IPS DF 19.7 (cell line): ENCODE data around the gene PXMP4.

ENCODE experiments used
- DNase-seq: peaks from one replicate; pipeline ENCODE4 v3.0.0-alpha.2; 2013; ENCODE audit warnings: low read depth, low spot score

The PXMP4 gene

DNA sequence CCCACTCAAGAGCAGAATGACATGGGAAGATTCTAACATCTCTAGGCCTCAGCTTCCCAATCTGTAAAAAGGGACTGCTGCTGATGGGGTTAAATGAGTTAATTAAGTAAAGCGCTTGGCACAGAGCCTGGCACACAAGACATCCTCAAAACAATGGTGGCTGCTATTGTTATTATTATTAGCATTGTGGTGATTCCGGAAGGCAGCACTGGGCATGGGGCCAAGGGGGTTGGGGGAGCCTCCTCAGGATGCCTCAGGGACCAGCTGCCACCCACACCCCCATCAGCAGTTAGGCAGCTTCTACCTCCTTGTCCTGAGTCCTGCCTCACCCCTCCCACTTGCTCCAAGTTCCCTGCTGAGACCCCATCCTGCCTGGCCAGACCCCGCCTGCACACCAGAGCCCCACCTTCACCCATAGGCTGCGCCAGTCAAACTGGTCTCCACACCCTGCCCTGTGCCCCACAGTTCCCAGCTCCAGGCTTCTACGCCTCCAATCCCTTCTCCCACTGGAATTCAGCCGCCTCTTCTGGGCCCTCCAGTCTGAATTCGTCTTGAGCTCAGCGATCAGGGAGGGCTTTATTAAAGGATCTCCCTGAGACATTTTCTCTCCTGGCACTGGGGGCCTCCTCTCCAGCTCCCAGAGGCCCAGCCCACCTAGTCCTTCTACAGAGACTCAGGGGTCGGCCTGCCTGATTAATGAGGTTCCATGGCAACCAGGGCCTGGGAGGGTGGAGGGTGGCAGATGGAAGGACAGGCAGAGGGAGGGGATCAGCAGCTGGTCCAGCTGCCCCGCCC is 35.4 kb downstream of the PXMP4 start:
- DNase-seq = no peak

DNA sequence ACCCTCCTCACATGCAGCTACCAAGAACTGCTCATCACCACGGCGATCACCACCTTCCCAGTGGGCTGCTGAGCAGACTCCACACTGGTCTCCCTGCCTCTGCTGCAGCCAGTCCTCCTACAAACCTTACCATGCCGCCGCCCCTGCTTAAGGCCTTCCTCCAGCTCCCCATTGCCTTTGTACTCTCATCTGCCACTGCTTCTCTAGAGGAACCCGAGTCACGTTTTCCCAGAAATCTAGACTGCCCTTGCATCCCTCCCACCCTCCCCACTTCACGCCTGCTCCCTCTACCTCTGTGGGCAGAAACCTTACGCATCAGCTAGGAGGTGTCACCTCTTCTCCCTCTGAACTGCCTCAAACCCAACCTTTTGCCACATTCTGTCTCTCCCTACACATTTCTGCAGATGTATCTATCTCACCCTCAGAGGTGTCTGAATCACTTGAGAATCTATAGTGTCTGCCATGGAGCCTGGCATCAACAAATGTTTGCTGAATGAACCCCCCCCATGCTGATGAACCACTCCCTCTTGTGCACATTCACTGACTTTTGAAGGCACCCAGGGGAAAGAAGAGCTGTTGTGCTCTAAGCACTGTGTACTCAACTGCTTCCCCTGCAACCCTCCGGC is 38.3 kb downstream of the PXMP4 start:
- DNase-seq = no peak

DNA sequence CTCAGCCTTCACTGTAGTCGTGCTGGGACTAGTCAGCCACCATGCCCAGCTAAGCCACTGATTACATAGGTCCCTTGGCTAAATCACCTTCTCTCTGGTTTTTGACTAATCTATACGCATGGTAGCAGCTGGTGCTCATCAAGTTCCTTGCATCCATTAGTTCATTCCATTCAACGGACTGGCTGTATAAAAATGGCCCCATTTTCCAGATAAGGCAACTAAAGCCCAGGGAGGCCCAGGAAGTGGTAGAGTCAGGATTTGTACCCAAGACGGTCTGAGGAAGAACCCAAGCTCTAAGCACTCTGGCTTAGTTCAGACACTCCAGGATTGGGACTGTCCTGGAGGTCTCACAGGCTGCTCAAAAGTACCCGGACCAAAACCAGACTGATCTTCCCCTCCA is 38.8 kb downstream of the PXMP4 start:
- DNase-seq = no peak

DNA sequence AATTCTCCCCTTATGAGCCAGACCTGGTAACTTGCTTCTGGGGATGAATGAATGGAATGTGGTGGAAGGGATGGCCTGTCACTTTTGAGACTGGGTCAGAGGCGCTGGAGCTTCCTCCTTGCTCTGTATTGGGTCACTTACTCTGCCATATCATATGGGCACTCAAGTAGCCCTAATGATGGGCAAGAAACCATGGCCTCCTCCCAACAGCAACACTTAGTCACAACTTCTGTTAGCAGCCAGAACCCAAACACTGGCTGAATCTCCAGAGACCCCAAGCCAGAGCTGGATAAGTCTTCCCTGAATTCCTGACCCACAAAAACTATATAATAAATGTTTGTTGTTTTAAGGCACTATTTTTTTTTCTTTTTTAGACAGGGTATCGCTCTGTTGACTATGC is 39.4 kb downstream of the PXMP4 start:
- DNase-seq = no peak

DNA sequence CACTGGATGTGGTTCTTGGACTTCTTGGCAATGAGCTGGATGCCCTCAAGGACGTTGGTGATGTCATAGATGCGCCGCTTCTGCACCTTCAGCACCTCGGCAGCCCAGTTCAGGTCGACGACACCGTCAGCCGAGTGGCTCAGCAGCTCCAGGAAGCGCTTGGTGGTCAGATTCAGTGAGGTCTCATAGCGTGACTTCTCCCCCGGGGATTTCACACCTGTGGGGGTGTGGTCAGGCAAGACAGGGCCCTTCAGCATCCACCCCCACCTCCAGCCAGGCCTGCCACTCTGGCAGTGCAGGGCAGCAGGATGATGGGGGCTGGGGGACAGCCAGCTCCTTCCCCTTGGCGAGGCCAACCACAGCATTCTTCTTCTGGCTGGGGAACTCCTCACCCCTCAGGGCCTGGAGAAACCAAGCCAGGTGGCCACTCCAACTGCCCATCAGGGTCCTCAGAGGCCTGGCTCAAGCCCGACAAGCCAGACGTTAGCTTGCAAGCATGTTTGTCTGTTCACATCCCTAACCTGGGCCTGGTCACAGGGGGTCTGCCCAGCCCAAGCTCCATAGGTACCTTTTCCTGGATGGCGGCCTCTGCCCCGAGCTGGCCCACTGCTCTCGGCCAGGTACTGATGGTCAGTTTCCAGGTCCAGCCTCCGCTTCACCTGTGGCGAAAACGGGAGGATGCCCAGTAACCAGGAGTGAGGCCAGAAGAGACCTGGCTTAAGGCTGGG is 40.2 kb downstream of the PXMP4 start:
- DNase-seq = no peak

DNA sequence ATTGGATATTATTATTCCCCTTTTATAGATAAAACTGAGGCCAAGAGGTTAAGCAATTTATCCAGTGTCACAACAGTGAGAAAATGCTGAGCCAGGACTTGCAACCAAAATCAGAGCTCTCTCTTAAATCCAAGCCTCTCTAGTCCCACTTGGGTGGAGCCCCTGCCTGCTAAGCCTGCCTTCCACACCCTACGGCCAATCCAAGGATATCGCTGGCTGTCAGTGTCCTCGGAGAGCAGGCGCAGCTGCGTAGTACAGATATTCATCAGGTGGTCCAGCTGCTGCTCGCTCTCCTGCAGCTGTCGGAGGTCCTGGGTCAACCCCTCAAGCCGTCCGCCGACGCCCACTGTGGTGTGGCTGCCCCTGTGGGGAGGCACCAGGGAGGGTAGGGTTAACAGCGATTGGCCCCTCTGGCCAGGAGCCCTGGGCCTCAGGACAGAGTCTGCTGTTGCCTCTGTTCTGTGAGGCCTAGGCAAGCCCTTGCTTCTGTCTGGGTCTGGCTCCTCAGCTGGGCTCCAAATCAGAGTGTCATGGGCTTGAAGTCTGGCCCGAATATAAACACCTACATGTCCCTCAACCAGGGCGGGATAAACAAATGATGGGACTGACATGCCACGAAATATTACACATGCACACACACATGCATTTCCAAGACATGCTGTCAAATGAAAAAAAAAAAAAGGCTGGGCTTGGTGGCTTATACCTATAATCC is 42.0 kb downstream of the PXMP4 start:
- no peak for DNase-seq

DNA sequence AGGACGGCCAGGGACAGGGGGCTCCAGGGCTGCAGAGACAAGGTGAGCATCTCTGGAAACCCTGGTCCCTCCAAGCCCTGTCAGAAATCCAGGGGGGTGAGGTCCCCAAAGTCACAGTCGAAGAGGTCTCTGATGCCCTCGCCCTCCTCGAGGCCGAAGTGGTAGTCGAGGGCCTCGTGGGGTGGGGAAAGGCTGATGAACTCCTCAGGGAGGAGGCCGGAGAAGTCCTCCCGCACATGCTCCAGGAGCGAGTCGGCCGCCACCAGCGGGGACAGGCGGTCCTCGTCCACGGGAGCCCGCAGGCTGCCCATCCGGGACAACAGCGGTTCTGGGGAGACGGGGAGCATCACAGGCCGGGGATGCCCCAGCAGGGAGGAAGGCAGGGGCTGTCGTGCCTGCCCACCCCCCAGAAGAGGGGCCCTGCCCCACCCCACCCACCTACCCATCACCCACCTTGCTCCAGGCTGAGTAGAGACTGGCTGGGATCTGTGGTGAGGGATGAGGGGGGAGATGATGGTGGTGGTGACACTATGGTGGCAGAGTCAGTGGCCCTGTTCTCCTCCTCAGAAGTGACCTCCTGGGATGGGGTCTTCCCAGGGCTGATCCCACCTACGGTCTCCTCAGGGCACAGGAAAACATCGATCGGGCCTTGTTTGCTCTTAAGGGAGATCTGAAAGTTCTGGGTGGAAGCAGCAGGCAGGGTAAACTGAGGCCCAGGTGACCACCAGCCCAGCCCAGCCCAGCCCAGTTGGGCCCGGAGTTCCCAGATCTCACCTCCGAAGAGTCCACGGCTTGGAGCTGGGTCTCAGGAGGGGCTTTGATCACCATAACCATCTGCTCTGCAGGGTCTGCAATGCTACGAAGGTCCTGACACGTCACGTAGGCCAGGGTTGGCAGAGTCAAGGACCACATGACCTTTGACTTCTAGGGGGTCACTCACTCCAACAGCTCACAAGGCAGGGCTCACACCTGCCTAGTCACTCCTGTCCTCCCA is 43.2 kb downstream of the PXMP4 start:
- no peak for DNase-seq

DNA sequence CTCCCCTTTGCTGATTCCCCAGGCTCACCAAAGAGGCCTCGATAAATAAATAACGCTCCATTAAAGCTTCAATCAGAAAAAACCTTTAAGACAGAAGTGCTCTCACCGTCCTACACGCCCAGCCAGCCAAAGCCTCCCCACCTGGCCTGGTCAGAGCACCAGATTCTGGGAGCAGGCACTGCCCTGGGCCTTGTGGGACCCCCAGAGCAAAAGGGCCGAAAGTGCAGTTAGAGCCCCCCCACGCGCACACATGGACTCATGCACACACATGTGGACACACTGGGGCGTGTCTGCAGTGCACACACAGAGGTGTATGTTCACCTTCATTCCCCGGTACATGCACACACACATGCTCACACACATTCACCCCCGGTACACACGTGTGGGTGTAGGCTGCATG is 44.0 kb downstream of the PXMP4 start:
- no peak for DNase-seq

DNA sequence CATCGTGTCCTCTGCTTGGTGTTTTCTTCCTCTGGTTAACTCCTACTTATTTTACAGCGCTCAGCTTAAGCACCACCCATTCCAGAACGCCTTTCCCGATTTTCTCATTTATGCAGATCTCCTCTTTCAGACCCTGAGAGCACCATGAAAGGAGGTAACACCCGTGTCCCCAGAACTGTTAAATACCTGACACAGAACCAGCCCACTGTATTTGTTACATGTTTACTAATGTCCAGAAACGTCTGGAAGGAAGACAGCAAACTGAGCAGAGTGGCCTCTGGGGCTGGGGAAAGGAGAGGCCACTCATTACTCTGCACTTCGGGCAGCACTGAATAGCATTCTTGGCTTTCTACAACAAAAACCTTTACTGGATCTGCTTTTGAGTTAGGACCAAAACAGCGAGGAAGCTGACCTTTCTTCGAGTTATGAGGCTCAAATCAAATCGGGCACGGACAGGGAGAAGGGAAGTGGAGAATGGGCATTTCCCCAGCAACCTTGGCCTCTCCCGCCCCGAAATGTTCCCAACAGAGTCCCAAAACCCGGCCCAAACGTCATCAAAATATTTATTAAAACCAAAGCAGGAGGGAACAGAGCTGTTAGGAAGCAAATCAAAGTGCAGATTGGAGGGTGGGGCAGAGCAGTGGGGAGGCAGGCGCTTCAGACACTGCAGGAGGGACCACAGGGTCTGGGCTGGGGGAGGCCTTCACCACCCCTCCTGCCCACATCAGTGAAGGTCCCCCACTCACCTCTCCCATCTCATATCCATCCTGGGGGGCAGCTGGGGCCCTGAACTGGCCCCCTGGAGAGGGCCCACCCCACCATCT is 44.8 kb downstream of the PXMP4 start:
- DNase-seq = no peak

DNA sequence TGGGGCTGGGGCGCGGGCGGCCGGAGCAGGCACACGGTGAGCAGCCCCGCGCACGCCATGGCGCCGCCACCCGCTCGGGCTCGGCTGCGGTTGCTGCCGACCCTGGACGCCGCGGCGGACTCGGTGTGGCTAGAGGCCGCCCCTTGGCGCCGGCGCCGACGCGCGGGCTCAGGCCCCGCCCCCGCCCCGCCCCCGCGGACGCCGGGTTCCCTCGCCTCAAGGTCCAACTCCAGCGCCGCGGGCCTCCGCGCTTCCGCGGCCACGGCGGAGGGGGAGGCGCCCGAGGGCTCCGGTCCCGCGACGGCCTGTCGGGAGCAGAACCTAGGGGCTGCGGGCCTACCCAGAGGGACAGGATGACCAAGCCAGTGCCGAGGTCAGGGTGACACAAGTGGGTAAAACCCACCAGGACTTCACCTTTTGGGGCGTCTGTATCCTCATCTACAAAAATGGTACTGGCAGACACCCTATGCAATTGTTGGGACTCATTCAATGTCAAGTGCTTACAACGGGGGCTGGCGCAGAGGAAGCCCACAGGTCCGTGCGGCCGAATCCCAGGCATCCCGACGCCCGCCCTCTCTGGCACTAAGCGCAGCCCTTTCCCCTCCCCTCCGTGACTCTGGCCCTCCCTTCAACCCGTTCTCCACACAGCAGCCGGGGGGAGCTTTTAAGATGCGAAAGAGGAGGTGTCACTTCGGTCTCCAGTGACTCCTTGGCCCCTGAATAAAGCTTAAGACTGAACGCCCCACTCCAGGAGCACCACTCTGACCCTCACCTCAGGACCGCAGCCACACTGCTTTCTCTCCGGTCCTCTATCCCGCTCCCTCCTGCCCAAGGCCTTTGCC is 45.6 kb downstream of the PXMP4 start, which contains the start of gene NECAB3:
TSS of gene NECAB3 (minus strand) at position 135 of the 842 bp plus-strand sequence. CDS start at position 59, 76 bp downstream.
- no peak for DNase-seq

DNA sequence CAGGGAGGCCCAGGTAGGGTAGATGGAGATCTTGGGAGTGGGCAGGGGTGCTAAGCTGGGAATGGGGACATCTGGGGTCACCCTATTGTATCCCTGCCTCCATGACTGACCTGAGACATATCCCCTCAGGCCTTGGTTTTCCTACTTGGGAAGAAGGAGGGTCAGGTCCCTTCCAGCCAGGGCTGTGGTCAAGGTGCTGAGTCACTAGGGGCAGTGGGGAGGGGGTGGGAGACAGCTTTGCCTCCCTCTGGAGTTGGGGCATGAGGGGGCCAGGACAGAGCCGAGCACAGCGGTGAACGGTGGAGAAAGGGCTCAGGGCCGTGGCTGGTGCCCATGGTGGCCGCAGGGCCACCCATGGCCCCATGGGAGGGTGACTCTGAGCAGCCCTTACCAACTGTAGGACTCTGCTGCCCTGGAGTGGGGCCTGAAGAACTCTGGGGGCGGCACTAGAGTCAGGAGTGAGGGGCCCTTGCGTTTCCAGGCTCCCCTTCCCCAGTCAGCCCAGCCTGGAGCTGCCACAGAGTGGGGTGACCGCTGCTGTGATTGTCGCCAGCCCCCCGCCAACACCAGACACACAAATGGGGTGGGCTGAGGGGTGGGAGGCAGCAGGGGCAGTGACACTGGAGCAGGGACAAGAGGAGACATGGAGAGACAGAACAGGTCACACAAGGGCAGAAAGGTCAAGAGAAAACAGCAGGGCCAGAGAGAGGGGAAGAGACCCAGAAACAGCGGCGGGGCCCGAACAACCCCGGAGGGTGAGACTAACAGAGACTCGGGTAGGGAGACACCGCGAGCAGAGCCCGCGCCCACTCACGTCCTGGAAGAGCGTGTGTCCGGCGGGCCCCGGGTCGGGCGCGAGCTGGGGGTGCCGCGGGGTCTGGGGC is 46.5 kb downstream of the PXMP4 start:
- DNase-seq = no peak

DNA sequence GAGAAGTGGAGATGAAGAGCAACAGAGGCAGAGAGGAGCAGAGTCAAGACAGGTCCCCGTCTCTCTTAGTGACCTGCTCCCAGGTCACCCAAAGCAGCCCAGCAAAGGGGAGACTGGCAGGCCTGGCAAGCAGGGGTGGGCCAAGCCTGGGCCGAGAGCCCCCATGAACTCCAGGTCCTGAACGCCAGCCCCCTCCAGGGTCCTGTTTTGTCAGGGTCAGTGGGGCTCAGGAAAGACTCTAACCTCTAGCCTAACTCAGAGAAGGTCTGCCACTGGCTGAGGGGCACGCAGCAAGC is 47.0 kb downstream of the PXMP4 start:
- DNase-seq = no peak

DNA sequence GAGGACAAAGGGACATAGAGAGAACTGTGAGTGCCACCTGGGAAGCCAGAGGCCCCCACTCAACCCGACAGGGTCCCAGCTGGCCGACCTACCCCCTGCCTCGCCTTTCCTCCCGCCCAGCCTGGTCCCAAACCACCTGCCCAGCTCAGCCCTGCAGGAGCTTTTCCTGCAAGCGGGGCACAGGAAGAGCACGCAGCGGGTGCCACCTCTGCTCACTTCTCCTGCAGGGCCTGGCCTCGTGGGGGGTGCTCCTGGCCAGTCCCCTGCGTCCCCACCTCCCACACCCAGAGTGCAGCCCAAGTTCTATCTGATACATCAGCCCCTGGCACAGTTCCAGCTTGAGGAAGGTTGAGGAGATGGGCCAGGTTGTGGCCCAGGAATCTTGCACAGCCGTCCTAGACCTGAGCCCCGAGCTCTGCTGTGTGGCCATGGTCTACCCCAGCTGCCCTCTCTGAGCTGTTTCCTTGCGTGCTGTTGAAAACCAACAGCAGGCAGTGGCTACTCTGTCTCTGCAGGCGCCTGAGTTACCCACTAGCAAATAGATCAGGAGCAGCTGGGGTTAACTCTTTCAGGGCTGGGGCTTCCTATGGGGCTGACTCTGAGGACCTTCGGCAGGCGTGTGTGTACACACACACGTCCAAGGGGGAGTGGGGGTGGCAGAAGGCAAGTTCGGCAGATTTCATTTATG is 47.5 kb downstream of the PXMP4 start:
- no peak for DNase-seq

DNA sequence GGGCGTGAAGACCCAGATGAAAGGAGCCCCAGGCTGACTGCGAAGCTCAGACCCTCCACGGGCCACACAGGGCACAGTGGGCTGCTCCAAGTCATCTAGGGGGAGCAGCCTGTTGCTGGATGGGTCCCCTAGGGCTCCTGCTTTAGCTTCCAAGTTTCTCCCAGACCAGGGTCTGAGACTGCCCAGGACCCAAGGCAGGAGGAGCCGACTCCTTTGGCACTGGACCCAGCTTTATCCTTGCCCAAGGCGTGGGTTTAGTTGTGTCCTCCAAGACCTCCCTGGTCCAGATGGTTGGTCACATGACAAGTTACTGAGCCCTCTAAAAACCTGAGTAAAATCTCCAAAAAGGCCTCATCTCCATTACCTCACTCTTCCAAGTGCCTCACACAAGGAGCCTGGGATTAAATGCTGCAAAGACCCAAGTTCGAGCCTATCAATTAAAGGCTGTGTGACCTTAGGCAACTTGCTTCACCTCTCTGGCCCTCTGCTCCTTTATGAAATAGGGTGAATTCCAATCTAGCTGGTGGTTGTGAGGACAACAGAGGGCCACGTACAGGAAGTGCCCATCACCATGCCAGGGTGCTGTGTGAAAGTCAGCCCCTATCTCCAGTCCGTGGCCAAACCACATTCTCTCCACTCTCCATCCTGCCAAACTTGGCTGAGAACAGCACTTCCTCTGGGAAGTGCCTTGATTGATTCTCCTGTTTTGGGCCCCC is 48.4 kb downstream of the PXMP4 start:
- no peak for DNase-seq

DNA sequence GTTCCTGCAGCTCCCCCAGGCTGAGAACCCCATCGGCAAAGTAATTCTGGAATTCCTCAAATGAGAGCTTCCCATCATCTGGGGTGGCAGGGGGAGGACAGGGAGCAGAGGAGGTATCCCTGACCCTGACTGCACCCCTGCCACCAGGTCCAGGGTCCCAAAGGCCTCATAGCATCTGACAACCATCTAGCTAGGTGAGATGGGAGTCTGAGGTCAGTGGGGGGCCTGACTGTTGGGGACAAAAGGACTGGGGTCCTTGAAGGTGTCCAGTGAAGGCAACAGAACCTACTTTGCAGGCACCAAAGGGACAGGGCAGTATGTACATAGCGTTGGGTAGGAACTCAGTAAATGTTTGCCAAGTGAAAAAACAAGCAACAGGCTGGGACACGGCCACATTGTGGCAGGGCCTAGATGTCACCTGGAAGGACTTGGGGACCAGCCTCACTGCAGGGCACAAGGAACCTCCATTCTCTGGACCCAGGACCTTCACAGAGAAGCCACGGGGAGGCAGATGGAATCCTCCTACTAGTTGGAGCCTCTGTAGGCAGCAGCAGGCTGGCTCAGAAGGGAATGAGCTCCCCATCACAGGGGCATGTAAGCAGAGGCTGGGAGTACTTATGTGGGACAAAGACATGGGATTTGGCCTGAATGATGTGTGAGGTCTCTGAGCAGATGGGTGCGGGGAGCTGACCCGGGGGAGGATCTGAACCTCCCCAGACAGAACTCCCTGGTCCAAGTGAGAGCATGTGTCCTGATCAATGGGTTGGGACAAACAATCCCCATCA is 49.2 kb downstream of the PXMP4 start:
- DNase-seq = no peak
